K562 (cell line): Measurements from ENCODE around the gene FAM118B. TPM values are rescaled to one million over a fixed set of nuclear protein-coding genes. Genes with fewer than 3 reads are reported as not detected.

Experiments
- ATAC-seq: fragments of 200-7000 bp; cut with Tn5 transposase; 3 replicates; pipeline ENCODE4 v1.9.1; 2020; ENCODE audit warnings: moderate library complexity
- BruUV-seq: library from RNA; stranded (reverse); fragments of 400-500 nt; replicated peaks from 2 replicates; lab custom pipeline; 2021; lab: Mats Ljungman, UMichigan
- CTCF ChIA-PET: fragments of 300-600 bp; formaldehyde crosslinking; extraction: SDS; loops from one replicate; lab custom pipeline; 2021; ENCODE audit warnings: low intra/inter-chr PET ratio; lab: Yijun Ruan, JAX
- POLR2A ChIA-PET: fragments of 300-600, 350-650 bp; sonication (Branson Sonifier 250); formaldehyde crosslinking; extraction: SDS; loops from one replicate; lab custom pipeline; 2021; ENCODE audit warnings: antibody characterized with exemption, inconsistent platforms; lab: Yijun Ruan, JAX
- DNase-seq, 4 experiments: peaks; one replicate each; pipeline versions ENCODE4 v3.0.0 to v3.0.0-alpha.2; 2011 to 2018; ENCODE audit warnings: low spot score in 3 of 4, mixed read lengths in 3 of 4; ENCODE audit errors: extremely low read depth in 1 of 4
- FAIRE-seq: peaks from 2 replicates; lab custom pipeline; 2011; peaks lifted over from hg19 to GRCh38; lab: Jason Lieb, UNC
- H2AFZ ChIP-seq: 2 replicates; pipeline ENCODE4 v1.6.0; 2011; ENCODE audit warnings: low read depth, low read length, control low read depth, inconsistent platforms
- H3K27ac ChIP-seq: fragments of 200-600 bp; 3 replicates; pipeline ENCODE4 v1.8.0; 2011; ENCODE audit warnings: low read depth, mild to moderate bottlenecking, control low read depth, inconsistent platforms, low read length, moderate library complexity, mixed read lengths; ENCODE audit errors: extremely low read depth
- H3K27me3 ChIP-seq, 2 experiments: fragments of 300-600 bp in 1 of 2; 2 replicates in 1 of 2; 3 replicates in 1 of 2; pipeline versions ENCODE4 v1.6.0 to v1.8.0; 2011; ENCODE audit warnings: inconsistent platforms in 2 of 2, low read length in 2 of 2, mild to moderate bottlenecking in 1 of 2, mixed read lengths in 1 of 2, moderate library complexity in 1 of 2; ENCODE audit not compliant: control insufficient read depth in 2 of 2, insufficient read depth in 2 of 2
- H3K36me3 ChIP-seq: fragments of 300-600 bp; 3 replicates; pipeline ENCODE4 v1.8.0; 2011; ENCODE audit warnings: mild to moderate bottlenecking, low read length, inconsistent platforms; ENCODE audit not compliant: control insufficient read depth, insufficient read depth
- H3K4me1 ChIP-seq, 2 experiments: fragments of 200-600 bp in 1 of 2; replicated peaks in 1 of 2; 2 replicates in 1 of 2; 3 replicates in 1 of 2; pipeline versions ENCODE4 v1.5.1 to v1.8.0; 2011; ENCODE audit warnings: inconsistent platforms in 2 of 2, low read length in 2 of 2, mild to moderate bottlenecking in 1 of 2, mixed read lengths in 1 of 2, moderate library complexity in 1 of 2; ENCODE audit not compliant: control insufficient read depth in 2 of 2, insufficient read depth in 2 of 2
- H3K4me2 ChIP-seq: 2 replicates; pipeline ENCODE4 v1.6.1; 2011; ENCODE audit warnings: low read length, control low read depth, inconsistent platforms, mixed read lengths; ENCODE audit not compliant: insufficient read depth
- H3K4me3 ChIP-seq: fragments of 200-600 bp; sonication (generic), shearing (Covaris generic); 2 replicates; pipeline ENCODE4 v1.5.1; 2016; ENCODE audit warnings: control low read depth, inconsistent platforms
- H3K79me2 ChIP-seq: fragments of 200-600 bp; 3 replicates; pipeline ENCODE4 v1.8.0; 2011; ENCODE audit warnings: low read length, inconsistent platforms; ENCODE audit not compliant: control insufficient read depth, insufficient read depth
- H3K9ac ChIP-seq, 2 experiments: 2 replicates each; pipeline versions ENCODE4 v1.6.0 to v1.6.1; 2011; ENCODE audit warnings: low read depth in 2 of 2, low read length in 2 of 2, control low read depth in 1 of 2, inconsistent platforms in 1 of 2, mild to moderate bottlenecking in 1 of 2, mixed read lengths in 1 of 2; ENCODE audit not compliant: insufficient read depth in 1 of 2
- H3K9me1 ChIP-seq: one replicate; pipeline ENCODE4 v1.6.0; 2011; ENCODE audit warnings: inconsistent platforms, mild to moderate bottlenecking, low read length, moderate library complexity; ENCODE audit not compliant: control insufficient read depth, insufficient read depth
- H3K9me3 ChIP-seq: replicated peaks from 2 replicates; pipeline ENCODE4 v1.5.1; 2011; ENCODE audit warnings: low read depth, low read length, inconsistent platforms; ENCODE audit not compliant: control insufficient read depth, insufficient read depth
- H4K20me1 ChIP-seq: replicated peaks from 2 replicates; pipeline ENCODE4 v1.6.1; 2011; ENCODE audit warnings: low read length, inconsistent platforms, mixed read lengths; ENCODE audit not compliant: control insufficient read depth, insufficient read depth
- ATF7 ChIP-seq: fragments of 450-650 bp; IDR thresholded peaks from 2 replicates; pipeline ENCODE4 v1.7.1; 2014; ENCODE audit warnings: mild to moderate bottlenecking, moderate library complexity
- HMBOX1 ChIP-seq: sonication (generic); IDR thresholded peaks from 2 replicates; pipeline ENCODE4 v1.6.1; 2016
- ILF3 ChIP-seq: fragments of 450-650 bp; IDR thresholded peaks from 2 replicates; pipeline ENCODE4 v1.6.1; 2018; ENCODE audit warnings: antibody characterized with exemption, mild to moderate bottlenecking, moderate library complexity, borderline replicate concordance
- NR3C1 ChIP-seq: sonication (generic); formaldehyde crosslinking; IDR thresholded peaks from 2 replicates; pipeline ENCODE4 v1.8.1; 2022; ENCODE audit warnings: missing genetic modification reagents
- PML ChIP-seq: IDR thresholded peaks from 2 replicates; pipeline ENCODE4 v1.6.1; 2012; ENCODE audit warnings: low read length, inconsistent platforms
- PRDM10 ChIP-seq: fragments of 450-650 bp; IDR thresholded peaks from 2 replicates; pipeline ENCODE4 v1.6.1; 2018; ENCODE audit not compliant: partially characterized antibody
- RBFOX2 ChIP-seq: fragments of 200-400 bp; formaldehyde crosslinking; IDR thresholded peaks from 2 replicates; pipeline ENCODE4 v1.6.1; 2017; ENCODE audit warnings: low read depth, mild to moderate bottlenecking, low read length, moderate library complexity
- U2AF1 ChIP-seq: fragments of 200-400 bp; formaldehyde crosslinking; optimal IDR thresholded peaks from 2 replicates; pipeline ENCODE3; 2017; ENCODE audit warnings: mild to moderate bottlenecking, low read depth, low read length, moderate library complexity
- ZBED1 ChIP-seq: IDR thresholded peaks from 2 replicates; pipeline ENCODE4 v1.6.1; 2014
- ZNF217 ChIP-seq: sonication (generic); formaldehyde crosslinking; IDR thresholded peaks from 2 replicates; pipeline ENCODE4 v1.8.0; 2022; ENCODE audit warnings: mild to moderate bottlenecking, missing genetic modification reagents
- WGBS: fragments of 100-300 bp; shearing (Covaris generic); methylation state at CpG from one replicate; pipeline ENCODE4 v1.1.6; 2016; ENCODE audit warnings: low coverage, mixed read lengths; ENCODE audit not compliant: insufficient coverage; ENCODE audit errors: missing lambda C conversion rate; 5-methylcytosine and 5-hydroxymethylcytosine counted together
- in situ Hi-C: fragments of 300-500 bp; cut with MboI; formaldehyde crosslinking; loops from 4 replicates; pipeline ENCODE4 v1.15.0; 2018; ENCODE audit warnings: inconsistent platforms, mixed read lengths
- intact Hi-C: fragments of 100-400 bp; cut with micrococcal nuclease; formaldehyde crosslinking; loops from 2 replicates; pipeline ENCODE4 v1.14.2; 2022
- polyA plus RNA-seq, 8 experiments: library from polyadenylated mRNA; depleted of rRNA in 4 of 8; stranded (reverse) in 5 of 8; unstranded in 3 of 8; fragments of >200 nt; fragmentation: Nextera tagmentation in 2 of 8; fragmentation: Illumina TruSeq in 1 of 8; extraction: Ambion mirVana in 2 of 8; extraction: Trizol in 1 of 8; gene quantifications; 2 replicates each; pipeline versions ENCODE4 v1.2.1 to v1.2.3, GENCODE V29; 2011 to 2014; ENCODE audit warnings: inconsistent platforms in 1 of 8, missing spikeins in 1 of 8
- total RNA-seq, 7 experiments: library from RNA; depleted of rRNA in 6 of 7; stranded (reverse); fragments of >200 nt in 6 of 7; fragmentation: Illumina TruSeq in 2 of 7; extraction: Trizol in 2 of 7; gene quantifications; 2 replicates each; pipeline versions ENCODE4 v1.2.1 to v1.2.3, GENCODE V29; 2011 to 2021; ENCODE audit warnings: low replicate concordance in 1 of 7
- TF ChIP-seq, protein P1 (sequence below): fragments of 250-450 bp; sonication (Bioruptor Pico); IDR thresholded peaks from 2 replicates; pipeline ENCODE4 v1.8.0; 2022; ENCODE audit warnings: inconsistent platforms
- TF ChIP-seq, protein P2 (sequence below): fragments of 250-450 bp; sonication (Bioruptor Pico); IDR thresholded peaks from 2 replicates; pipeline ENCODE4 v1.8.0; 2021; ENCODE audit warnings: borderline replicate concordance, mild to moderate bottlenecking, moderate library complexity; ENCODE audit not compliant: poor library complexity, severe bottlenecking

FAM118B gene
- total and polyA plus RNA-seq, 9 of the 15 experiments (the other 6 are each of a cell fraction or from before 2014, with no cell fraction given) = 12.0 to 49.0 (median 22.1) TPM

DNA sequence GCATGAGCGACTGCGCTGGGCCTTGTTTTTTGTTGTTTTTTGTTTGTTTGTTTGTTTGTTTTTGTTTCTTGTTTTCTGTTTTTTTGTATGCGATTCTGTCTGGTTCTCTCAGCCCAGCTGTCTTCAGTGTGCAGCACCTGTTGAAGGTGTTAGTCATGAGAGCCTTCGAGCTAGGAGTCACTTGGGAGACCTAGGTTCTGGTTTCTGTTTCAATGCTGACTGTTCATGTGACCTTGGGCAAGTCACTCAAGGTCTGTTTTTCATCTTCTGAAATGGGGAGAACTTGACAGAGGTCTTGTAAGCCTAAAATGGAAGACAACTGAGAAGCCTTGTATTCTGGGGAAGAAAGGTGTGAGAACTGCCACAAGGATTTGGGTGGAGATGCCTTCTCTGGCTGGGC is 94.1 kb downstream of the FAM118B start:
- no peaks in the 10 kb centered on the region for H3K9me1 ChIP-seq
- WGBS = 92% methylated on average over 4 of the region's 4 CpGs
- in situ Hi-C loops (loop anchor here (25.0 kb wide), 2 partner anchors 107 to 682 kb away; no protein-coding TSS in a partner anchor), intact Hi-C loops (loop anchor here (5.0 kb wide), 2 partner anchors 383 to 412 kb away; no protein-coding TSS in a partner anchor)
- H3K27ac ChIP-seq = no peak overlapping the region
- H3K9me3 ChIP-seq = no peaks in the 10 kb centered on the region
- DNase-seq (no peak), FAIRE-seq (no peak), ATAC-seq (no peak)
- POLR2A ChIA-PET = interaction anchor here (0.6 kb wide), 1 partner anchor 184 kb away, joined by 3 read pairs; no protein-coding TSS in a partner anchor
- H4K20me1 ChIP-seq = no peaks in the 10 kb centered on the region; the same call in 1 of the 2 replicates
- CTCF ChIA-PET = no interaction called here
- no TSS peak for BruUV-seq
- peaks cover 4 to 11% of the 10 kb centered on the region in 2 experiments; a peak in 3 of 5 replicates for H3K4me1 ChIP-seq
- H3K4me3 ChIP-seq = no peak overlapping the region
- H3K36me3 ChIP-seq = peaks cover 8% of the 10 kb centered on the region; the same call in 2 of the 3 replicates
- H3K4me2 ChIP-seq = no peak overlapping the region
- no peak overlapping the region for H3K9ac ChIP-seq
- peaks cover 12% of the 10 kb centered on the region; the same call in 2 of the 3 replicates for H3K79me2 ChIP-seq
- no peak overlapping the region for H2AFZ ChIP-seq
- no peaks in the 10 kb centered on the region; a peak in 1 of 5 replicates for H3K27me3 ChIP-seq
- TF ChIP-seq RBFOX2 (no peak), HMBOX1 (no peak), ATF7 (no peak), ZBED1 (no peak), PRDM10 (no peak), PML (no peak), ILF3 (no peak), ZNF217 (CRISPR knock-in tag) (no peak), U2AF1 (no peak), NR3C1 (CRISPR knock-in tag) (no peak)
- TF ChIP-seq, protein P1, sequence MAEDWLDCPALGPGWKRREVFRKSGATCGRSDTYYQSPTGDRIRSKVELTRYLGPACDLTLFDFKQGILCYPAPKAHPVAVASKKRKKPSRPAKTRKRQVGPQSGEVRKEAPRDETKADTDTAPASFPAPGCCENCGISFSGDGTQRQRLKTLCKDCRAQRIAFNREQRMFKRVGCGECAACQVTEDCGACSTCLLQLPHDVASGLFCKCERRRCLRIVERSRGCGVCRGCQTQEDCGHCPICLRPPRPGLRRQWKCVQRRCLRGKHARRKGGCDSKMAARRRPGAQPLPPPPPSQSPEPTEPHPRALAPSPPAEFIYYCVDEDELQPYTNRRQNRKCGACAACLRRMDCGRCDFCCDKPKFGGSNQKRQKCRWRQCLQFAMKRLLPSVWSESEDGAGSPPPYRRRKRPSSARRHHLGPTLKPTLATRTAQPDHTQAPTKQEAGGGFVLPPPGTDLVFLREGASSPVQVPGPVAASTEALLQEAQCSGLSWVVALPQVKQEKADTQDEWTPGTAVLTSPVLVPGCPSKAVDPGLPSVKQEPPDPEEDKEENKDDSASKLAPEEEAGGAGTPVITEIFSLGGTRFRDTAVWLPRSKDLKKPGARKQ (CRISPR knock-in tag) = no peak
- TF ChIP-seq, protein P2, sequence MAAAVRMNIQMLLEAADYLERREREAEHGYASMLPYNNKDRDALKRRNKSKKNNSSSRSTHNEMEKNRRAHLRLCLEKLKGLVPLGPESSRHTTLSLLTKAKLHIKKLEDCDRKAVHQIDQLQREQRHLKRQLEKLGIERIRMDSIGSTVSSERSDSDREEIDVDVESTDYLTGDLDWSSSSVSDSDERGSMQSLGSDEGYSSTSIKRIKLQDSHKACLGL (CRISPR knock-in tag) = no peak
- TF ChIP-seq, all 486 proteins: peak for 0
